K562 (cell line): ENCODE measurements around the gene FDX2. TPM values are rescaled to one million over a fixed set of nuclear protein-coding genes. Genes with fewer than 3 reads are reported as not detected.

Experiments used
- ATAC-seq: fragments of 200-7000 bp; cut with Tn5 transposase; 3 replicates; pipeline ENCODE4 v1.9.1; 2020; ENCODE audit warnings: moderate library complexity
- BruUV-seq: library from RNA; stranded (reverse); fragments of 400-500 nt; replicated peaks from 2 replicates; lab custom pipeline; 2021; lab: Mats Ljungman, UMichigan
- CTCF ChIA-PET: fragments of 300-600 bp; formaldehyde crosslinking; extraction: SDS; loops from one replicate; lab custom pipeline; 2021; ENCODE audit warnings: low intra/inter-chr PET ratio; lab: Yijun Ruan, JAX
- POLR2A ChIA-PET: fragments of 300-600, 350-650 bp; sonication (Branson Sonifier 250); formaldehyde crosslinking; extraction: SDS; loops from one replicate; lab custom pipeline; 2021; ENCODE audit warnings: antibody characterized with exemption, inconsistent platforms; lab: Yijun Ruan, JAX
- DNase-seq, 4 experiments: peaks; one replicate each; pipeline versions ENCODE4 v3.0.0 to v3.0.0-alpha.2; 2011 to 2018; ENCODE audit warnings: low spot score in 3 of 4, mixed read lengths in 3 of 4; ENCODE audit errors: extremely low read depth in 1 of 4
- FAIRE-seq: peaks from 2 replicates; lab custom pipeline; 2011; peaks lifted over from hg19 to GRCh38; lab: Jason Lieb, UNC
- H2AFZ ChIP-seq: 2 replicates; pipeline ENCODE4 v1.6.0; 2011; ENCODE audit warnings: low read depth, low read length, control low read depth, inconsistent platforms
- H3K27ac ChIP-seq: fragments of 200-600 bp; 3 replicates; pipeline ENCODE4 v1.8.0; 2011; ENCODE audit warnings: low read depth, mild to moderate bottlenecking, control low read depth, inconsistent platforms, low read length, moderate library complexity, mixed read lengths; ENCODE audit errors: extremely low read depth
- H3K27me3 ChIP-seq, 2 experiments: fragments of 300-600 bp in 1 of 2; 2 replicates in 1 of 2; 3 replicates in 1 of 2; pipeline versions ENCODE4 v1.6.0 to v1.8.0; 2011; ENCODE audit warnings: inconsistent platforms in 2 of 2, low read length in 2 of 2, mild to moderate bottlenecking in 1 of 2, mixed read lengths in 1 of 2, moderate library complexity in 1 of 2; ENCODE audit not compliant: control insufficient read depth in 2 of 2, insufficient read depth in 2 of 2
- H3K36me3 ChIP-seq: fragments of 300-600 bp; 3 replicates; pipeline ENCODE4 v1.8.0; 2011; ENCODE audit warnings: mild to moderate bottlenecking, low read length, inconsistent platforms; ENCODE audit not compliant: control insufficient read depth, insufficient read depth
- H3K4me1 ChIP-seq, 2 experiments: fragments of 200-600 bp in 1 of 2; replicated peaks in 1 of 2; 2 replicates in 1 of 2; 3 replicates in 1 of 2; pipeline versions ENCODE4 v1.5.1 to v1.8.0; 2011; ENCODE audit warnings: inconsistent platforms in 2 of 2, low read length in 2 of 2, mild to moderate bottlenecking in 1 of 2, mixed read lengths in 1 of 2, moderate library complexity in 1 of 2; ENCODE audit not compliant: control insufficient read depth in 2 of 2, insufficient read depth in 2 of 2
- H3K4me2 ChIP-seq: 2 replicates; pipeline ENCODE4 v1.6.1; 2011; ENCODE audit warnings: low read length, control low read depth, inconsistent platforms, mixed read lengths; ENCODE audit not compliant: insufficient read depth
- H3K4me3 ChIP-seq: fragments of 200-600 bp; sonication (generic), shearing (Covaris generic); 2 replicates; pipeline ENCODE4 v1.5.1; 2016; ENCODE audit warnings: control low read depth, inconsistent platforms
- H3K79me2 ChIP-seq: fragments of 200-600 bp; 3 replicates; pipeline ENCODE4 v1.8.0; 2011; ENCODE audit warnings: low read length, inconsistent platforms; ENCODE audit not compliant: control insufficient read depth, insufficient read depth
- H3K9ac ChIP-seq, 2 experiments: 2 replicates each; pipeline versions ENCODE4 v1.6.0 to v1.6.1; 2011; ENCODE audit warnings: low read depth in 2 of 2, low read length in 2 of 2, control low read depth in 1 of 2, inconsistent platforms in 1 of 2, mild to moderate bottlenecking in 1 of 2, mixed read lengths in 1 of 2; ENCODE audit not compliant: insufficient read depth in 1 of 2
- H3K9me1 ChIP-seq: one replicate; pipeline ENCODE4 v1.6.0; 2011; ENCODE audit warnings: inconsistent platforms, mild to moderate bottlenecking, low read length, moderate library complexity; ENCODE audit not compliant: control insufficient read depth, insufficient read depth
- H3K9me3 ChIP-seq: replicated peaks from 2 replicates; pipeline ENCODE4 v1.5.1; 2011; ENCODE audit warnings: low read depth, low read length, inconsistent platforms; ENCODE audit not compliant: control insufficient read depth, insufficient read depth
- H4K20me1 ChIP-seq: replicated peaks from 2 replicates; pipeline ENCODE4 v1.6.1; 2011; ENCODE audit warnings: low read length, inconsistent platforms, mixed read lengths; ENCODE audit not compliant: control insufficient read depth, insufficient read depth
- EGR1 ChIP-seq: fragments of 450-650 bp; conservative IDR thresholded peaks from 2 replicates; pipeline ENCODE4 v1.6.1; 2017; ENCODE audit warnings: mild to moderate bottlenecking
- ETS1 ChIP-seq: conservative IDR thresholded peaks from 2 replicates; pipeline ENCODE4 v1.6.1; 2011; ENCODE audit warnings: low read depth, mild to moderate bottlenecking, low read length; ENCODE audit not compliant: control insufficient read depth
- HINFP ChIP-seq: fragments of 450-650 bp; conservative IDR thresholded peaks from 2 replicates; pipeline ENCODE4 v1.6.1; 2016; ENCODE audit warnings: missing genetic modification characterization, low read depth, mild to moderate bottlenecking, control low read depth, missing compliant biosample characterization
- KAT7 ChIP-seq: sonication (generic); formaldehyde crosslinking; IDR thresholded peaks from 2 replicates; pipeline ENCODE4 v1.8.0; 2022; ENCODE audit warnings: missing genetic modification reagents, mild to moderate bottlenecking, borderline replicate concordance
- MCM2 ChIP-seq: fragments of 450-650 bp; IDR thresholded peaks from 2 replicates; pipeline ENCODE4 v1.6.1; 2017; ENCODE audit warnings: low read depth, mild to moderate bottlenecking
- NFE2L1 ChIP-seq: fragments of 450-650 bp; IDR thresholded peaks from 2 replicates; pipeline ENCODE4 v1.6.1; 2016; ENCODE audit warnings: missing genetic modification characterization, low read depth, mild to moderate bottlenecking, missing compliant biosample characterization, moderate library complexity, borderline replicate concordance
- PHF8 ChIP-seq: fragments of 200-600 bp; sonication (generic); IDR thresholded peaks from 2 replicates; pipeline ENCODE4 v1.6.1; 2012; ENCODE audit warnings: mixed run types, mild to moderate bottlenecking, inconsistent platforms, low read length, moderate library complexity, borderline replicate concordance
- SIN3B ChIP-seq: fragments of 450-650 bp; IDR thresholded peaks from 2 replicates; pipeline ENCODE4 v1.6.1; 2017; ENCODE audit warnings: low read depth, mild to moderate bottlenecking, moderate library complexity
- SLC30A9 ChIP-seq: fragments of 250-450 bp; sonication (Bioruptor Pico); IDR thresholded peaks from 2 replicates; pipeline ENCODE4 v1.8.0; 2022; ENCODE audit warnings: mild to moderate bottlenecking, moderate library complexity
- USF1 ChIP-seq: sonication (generic); formaldehyde crosslinking; IDR thresholded peaks from 2 replicates; pipeline ENCODE4 v1.9.0; 2022; ENCODE audit warnings: mild to moderate bottlenecking, missing genetic modification reagents
- WGBS: fragments of 100-300 bp; shearing (Covaris generic); methylation state at CpG from one replicate; pipeline ENCODE4 v1.1.6; 2016; ENCODE audit warnings: low coverage, mixed read lengths; ENCODE audit not compliant: insufficient coverage; ENCODE audit errors: missing lambda C conversion rate; 5-methylcytosine and 5-hydroxymethylcytosine counted together
- in situ Hi-C: fragments of 300-500 bp; cut with MboI; formaldehyde crosslinking; loops from 4 replicates; pipeline ENCODE4 v1.15.0; 2018; ENCODE audit warnings: inconsistent platforms, mixed read lengths
- intact Hi-C: fragments of 100-400 bp; cut with micrococcal nuclease; formaldehyde crosslinking; loops from 2 replicates; pipeline ENCODE4 v1.14.2; 2022
- polyA plus RNA-seq, 8 experiments: library from polyadenylated mRNA; depleted of rRNA in 4 of 8; stranded (reverse) in 5 of 8; unstranded in 3 of 8; fragments of >200 nt; fragmentation: Nextera tagmentation in 2 of 8; fragmentation: Illumina TruSeq in 1 of 8; extraction: Ambion mirVana in 2 of 8; extraction: Trizol in 1 of 8; gene quantifications; 2 replicates each; pipeline versions ENCODE4 v1.2.1 to v1.2.3, GENCODE V29; 2011 to 2014; ENCODE audit warnings: inconsistent platforms in 1 of 8, missing spikeins in 1 of 8
- total RNA-seq, 7 experiments: library from RNA; depleted of rRNA in 6 of 7; stranded (reverse); fragments of >200 nt in 6 of 7; fragmentation: Illumina TruSeq in 2 of 7; extraction: Trizol in 2 of 7; gene quantifications; 2 replicates each; pipeline versions ENCODE4 v1.2.1 to v1.2.3, GENCODE V29; 2011 to 2021; ENCODE audit warnings: low replicate concordance in 1 of 7
- TF ChIP-seq, protein P1 (sequence below): fragments of 450-650 bp; formaldehyde crosslinking; IDR thresholded peaks from 2 replicates; pipeline ENCODE4 v1.4.0; 2020; ENCODE audit warnings: mild to moderate bottlenecking, moderate library complexity
- TF ChIP-seq, protein P2 (sequence below): fragments of 200-800 bp; sonication (Bioruptor generic); IDR thresholded peaks from 2 replicates; pipeline ENCODE4 v1.6.1; 2017; ENCODE audit warnings: missing genetic modification characterization, missing compliant biosample characterization

FDX2 gene
- total and polyA plus RNA-seq, 9 of the 15 experiments (the other 6 are each of a cell fraction or from before 2014, with no cell fraction given), result 2.5 to 49.8 (median 29.7) TPM

DNA sequence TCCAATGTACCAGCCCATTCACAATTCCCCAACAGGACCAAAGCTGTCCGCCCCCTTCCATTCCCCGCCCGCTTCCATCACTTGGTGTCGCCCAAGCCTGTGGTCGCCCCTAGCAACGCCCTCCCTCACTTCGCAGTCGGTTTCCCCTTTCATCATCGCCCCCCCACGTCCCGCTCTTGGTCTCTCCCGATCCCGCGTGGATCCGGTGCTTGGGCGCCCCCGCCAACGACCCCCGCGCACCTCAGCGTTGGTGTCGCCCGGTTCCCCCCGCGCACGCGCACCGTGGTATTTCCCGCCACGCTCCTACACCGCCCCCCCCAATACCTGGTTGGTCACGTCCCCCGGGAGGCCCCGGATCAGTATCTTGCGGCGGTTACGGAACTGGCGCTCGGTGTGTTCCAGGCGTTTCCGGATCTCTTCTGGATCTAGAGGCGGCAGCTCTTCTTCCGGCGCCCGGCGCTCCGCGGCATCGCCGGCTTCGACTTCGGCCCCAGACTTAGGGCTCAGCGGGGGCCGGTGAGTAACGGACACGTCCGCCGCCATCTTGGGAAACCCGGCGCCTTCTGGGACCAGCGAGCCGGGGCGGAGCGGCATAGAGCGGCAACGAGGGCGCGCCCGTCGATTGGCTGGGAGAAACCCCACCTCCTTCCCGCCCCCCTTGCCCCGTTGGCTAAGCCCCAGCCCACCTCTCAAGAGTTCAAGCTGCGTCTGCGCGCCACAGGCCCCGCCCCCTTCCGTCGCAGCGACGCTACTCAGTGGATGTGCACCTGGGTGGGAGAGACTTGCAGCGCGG is 17.3 kb upstream of the FDX2 start, which contains the start of gene RAVER1:
RAVER1 (minus strand) TSS at position 565 of the 793 bp plus-strand sequence; CDS start at position 543, 22 bp downstream.
- DNase-seq (peak; percentile 96 to 99 (median 98)), ATAC-seq (peak; percentile 91), FAIRE-seq (peak; percentile 99)
- Histone ChIP-seq H3K9me3 (no peaks in the 10 kb centered on the region), H3K79me2 (peaks cover 72% of the 10 kb centered on the region), H3K4me2 (peak within 1 kb of the TSS; percentile 92), H3K4me3 (peak within 1 kb of the TSS; percentile 93), H3K9me1 (no peaks in the 10 kb centered on the region), H3K27me3 (no peaks in the 10 kb centered on the region), H3K36me3 (peaks cover 40% of the 10 kb centered on the region), H3K9ac (peak within 1 kb of the TSS; percentile 96 to 99), H2AFZ (peak within 1 kb of the TSS; percentile 86), H4K20me1 (peaks cover 10% of the 10 kb centered on the region; the same call in 1 of the 2 replicates), H3K4me1 (peaks cover 15 to 54% of the 10 kb centered on the region in 2 experiments; a peak in 4 of 5 replicates), H3K27ac (peak within 1 kb of the TSS; percentile 98)
- under 1% methylated on average over 49 of the region's 82 CpGs for WGBS
- intact Hi-C loops, result loop anchor here (1.0 to 2.0 kb wide), 4 partner anchors 17 to 246 kb away; partner anchors contain the start of genes FDX2, ICAM1, ICAM5 and SHFL
- in situ Hi-C loops, result no loop called here
- ChIA-PET POLR2A (interaction anchor here (0.6 to 3.9 kb wide), 15 partner anchors 9 to 234 kb away, joined by 3 to 29 read pairs (median 6); partner anchors contain the start of genes FDX2, ICAM5 and TYK2), CTCF (no interaction called here)
- BruUV-seq, result TSS peak; percentile 66
- TF ChIP-seq PHF8 (peak; percentile 95), SIN3B (peak; percentile 92), ETS1 (no peak; the same call in 1 of the 2 replicates), EGR1 (peak; percentile 95), USF1 (CRISPR knock-in tag) (peak; percentile 28; the same call in 1 of the 2 replicates), SLC30A9 (CRISPR knock-in tag) (no peak), HINFP (tag) (no peak), MCM2 (no peak), NFE2L1 (tag) (no peak), KAT7 (peak; percentile 69; the same call in 1 of the 2 replicates)
- TF ChIP-seq, protein P1, sequence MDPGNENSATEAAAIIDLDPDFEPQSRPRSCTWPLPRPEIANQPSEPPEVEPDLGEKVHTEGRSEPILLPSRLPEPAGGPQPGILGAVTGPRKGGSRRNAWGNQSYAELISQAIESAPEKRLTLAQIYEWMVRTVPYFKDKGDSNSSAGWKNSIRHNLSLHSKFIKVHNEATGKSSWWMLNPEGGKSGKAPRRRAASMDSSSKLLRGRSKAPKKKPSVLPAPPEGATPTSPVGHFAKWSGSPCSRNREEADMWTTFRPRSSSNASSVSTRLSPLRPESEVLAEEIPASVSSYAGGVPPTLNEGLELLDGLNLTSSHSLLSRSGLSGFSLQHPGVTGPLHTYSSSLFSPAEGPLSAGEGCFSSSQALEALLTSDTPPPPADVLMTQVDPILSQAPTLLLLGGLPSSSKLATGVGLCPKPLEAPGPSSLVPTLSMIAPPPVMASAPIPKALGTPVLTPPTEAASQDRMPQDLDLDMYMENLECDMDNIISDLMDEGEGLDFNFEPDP (CRISPR knock-in tag), result no peak
- TF ChIP-seq, protein P2, sequence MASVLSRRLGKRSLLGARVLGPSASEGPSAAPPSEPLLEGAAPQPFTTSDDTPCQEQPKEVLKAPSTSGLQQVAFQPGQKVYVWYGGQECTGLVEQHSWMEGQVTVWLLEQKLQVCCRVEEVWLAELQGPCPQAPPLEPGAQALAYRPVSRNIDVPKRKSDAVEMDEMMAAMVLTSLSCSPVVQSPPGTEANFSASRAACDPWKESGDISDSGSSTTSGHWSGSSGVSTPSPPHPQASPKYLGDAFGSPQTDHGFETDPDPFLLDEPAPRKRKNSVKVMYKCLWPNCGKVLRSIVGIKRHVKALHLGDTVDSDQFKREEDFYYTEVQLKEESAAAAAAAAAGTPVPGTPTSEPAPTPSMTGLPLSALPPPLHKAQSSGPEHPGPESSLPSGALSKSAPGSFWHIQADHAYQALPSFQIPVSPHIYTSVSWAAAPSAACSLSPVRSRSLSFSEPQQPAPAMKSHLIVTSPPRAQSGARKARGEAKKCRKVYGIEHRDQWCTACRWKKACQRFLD (CRISPR knock-in tag), result peak; percentile 67; the same call in 1 of the 2 replicates
